K562 (cell line): Measurements from ENCODE around the gene TNFRSF13B. TPM values are rescaled to one million over a fixed set of nuclear protein-coding genes. Genes with fewer than 3 reads are reported as not detected.

Experiments
- ATAC-seq: fragments of 200-7000 bp; cut with Tn5 transposase; 3 replicates; pipeline ENCODE4 v1.9.1; 2020; ENCODE audit warnings: moderate library complexity
- BruUV-seq: library from RNA; stranded (reverse); fragments of 400-500 nt; replicated peaks from 2 replicates; lab custom pipeline; 2021; lab: Mats Ljungman, UMichigan
- CTCF ChIA-PET: fragments of 300-600 bp; formaldehyde crosslinking; extraction: SDS; loops from one replicate; lab custom pipeline; 2021; ENCODE audit warnings: low intra/inter-chr PET ratio; lab: Yijun Ruan, JAX
- POLR2A ChIA-PET: fragments of 300-600, 350-650 bp; sonication (Branson Sonifier 250); formaldehyde crosslinking; extraction: SDS; loops from one replicate; lab custom pipeline; 2021; ENCODE audit warnings: antibody characterized with exemption, inconsistent platforms; lab: Yijun Ruan, JAX
- DNase-seq, 4 experiments: peaks; one replicate each; pipeline versions ENCODE4 v3.0.0 to v3.0.0-alpha.2; 2011 to 2018; ENCODE audit warnings: low spot score in 3 of 4, mixed read lengths in 3 of 4; ENCODE audit errors: extremely low read depth in 1 of 4
- FAIRE-seq: peaks from 2 replicates; lab custom pipeline; 2011; peaks lifted over from hg19 to GRCh38; lab: Jason Lieb, UNC
- H2AFZ ChIP-seq: 2 replicates; pipeline ENCODE4 v1.6.0; 2011; ENCODE audit warnings: low read depth, low read length, control low read depth, inconsistent platforms
- H3K27ac ChIP-seq: fragments of 200-600 bp; 3 replicates; pipeline ENCODE4 v1.8.0; 2011; ENCODE audit warnings: low read depth, mild to moderate bottlenecking, control low read depth, inconsistent platforms, low read length, moderate library complexity, mixed read lengths; ENCODE audit errors: extremely low read depth
- H3K27me3 ChIP-seq, 2 experiments: fragments of 300-600 bp in 1 of 2; 2 replicates in 1 of 2; 3 replicates in 1 of 2; pipeline versions ENCODE4 v1.6.0 to v1.8.0; 2011; ENCODE audit warnings: inconsistent platforms in 2 of 2, low read length in 2 of 2, mild to moderate bottlenecking in 1 of 2, mixed read lengths in 1 of 2, moderate library complexity in 1 of 2; ENCODE audit not compliant: control insufficient read depth in 2 of 2, insufficient read depth in 2 of 2
- H3K36me3 ChIP-seq: fragments of 300-600 bp; 3 replicates; pipeline ENCODE4 v1.8.0; 2011; ENCODE audit warnings: mild to moderate bottlenecking, low read length, inconsistent platforms; ENCODE audit not compliant: control insufficient read depth, insufficient read depth
- H3K4me1 ChIP-seq, 2 experiments: fragments of 200-600 bp in 1 of 2; replicated peaks in 1 of 2; 2 replicates in 1 of 2; 3 replicates in 1 of 2; pipeline versions ENCODE4 v1.5.1 to v1.8.0; 2011; ENCODE audit warnings: inconsistent platforms in 2 of 2, low read length in 2 of 2, mild to moderate bottlenecking in 1 of 2, mixed read lengths in 1 of 2, moderate library complexity in 1 of 2; ENCODE audit not compliant: control insufficient read depth in 2 of 2, insufficient read depth in 2 of 2
- H3K4me2 ChIP-seq: 2 replicates; pipeline ENCODE4 v1.6.1; 2011; ENCODE audit warnings: low read length, control low read depth, inconsistent platforms, mixed read lengths; ENCODE audit not compliant: insufficient read depth
- H3K4me3 ChIP-seq: fragments of 200-600 bp; sonication (generic), shearing (Covaris generic); 2 replicates; pipeline ENCODE4 v1.5.1; 2016; ENCODE audit warnings: control low read depth, inconsistent platforms
- H3K79me2 ChIP-seq: fragments of 200-600 bp; 3 replicates; pipeline ENCODE4 v1.8.0; 2011; ENCODE audit warnings: low read length, inconsistent platforms; ENCODE audit not compliant: control insufficient read depth, insufficient read depth
- H3K9ac ChIP-seq, 2 experiments: 2 replicates each; pipeline versions ENCODE4 v1.6.0 to v1.6.1; 2011; ENCODE audit warnings: low read depth in 2 of 2, low read length in 2 of 2, control low read depth in 1 of 2, inconsistent platforms in 1 of 2, mild to moderate bottlenecking in 1 of 2, mixed read lengths in 1 of 2; ENCODE audit not compliant: insufficient read depth in 1 of 2
- H3K9me1 ChIP-seq: one replicate; pipeline ENCODE4 v1.6.0; 2011; ENCODE audit warnings: inconsistent platforms, mild to moderate bottlenecking, low read length, moderate library complexity; ENCODE audit not compliant: control insufficient read depth, insufficient read depth
- H3K9me3 ChIP-seq: replicated peaks from 2 replicates; pipeline ENCODE4 v1.5.1; 2011; ENCODE audit warnings: low read depth, low read length, inconsistent platforms; ENCODE audit not compliant: control insufficient read depth, insufficient read depth
- H4K20me1 ChIP-seq: replicated peaks from 2 replicates; pipeline ENCODE4 v1.6.1; 2011; ENCODE audit warnings: low read length, inconsistent platforms, mixed read lengths; ENCODE audit not compliant: control insufficient read depth, insufficient read depth
- CBX5 ChIP-seq: IDR thresholded peaks from 2 replicates; pipeline ENCODE4 v1.6.1; 2014; ENCODE audit warnings: low read depth, borderline replicate concordance
- CHAMP1 ChIP-seq: fragments of 450-650 bp; IDR thresholded peaks from 2 replicates; pipeline ENCODE4 v1.6.1; 2016; ENCODE audit warnings: mild to moderate bottlenecking
- MCM2 ChIP-seq: fragments of 450-650 bp; IDR thresholded peaks from 2 replicates; pipeline ENCODE4 v1.6.1; 2017; ENCODE audit warnings: low read depth, mild to moderate bottlenecking
- MEIS2 ChIP-seq: fragments of 450-650 bp; IDR thresholded peaks from 2 replicates; pipeline ENCODE4 v1.6.1; 2014; ENCODE audit warnings: mild to moderate bottlenecking; ENCODE audit not compliant: partially characterized antibody
- NFIC ChIP-seq: fragments of 450-650 bp; IDR thresholded peaks from 2 replicates; pipeline ENCODE4 v1.6.1; 2017; ENCODE audit warnings: mild to moderate bottlenecking, inconsistent platforms
- SNAPC5 ChIP-seq: fragments of 250-450 bp; sonication (Bioruptor Pico); IDR thresholded peaks from 2 replicates; pipeline ENCODE4 v1.8.0; 2021; ENCODE audit warnings: moderate library complexity, mild to moderate bottlenecking, inconsistent platforms
- ZBED1 ChIP-seq: IDR thresholded peaks from 2 replicates; pipeline ENCODE4 v1.6.1; 2014
- ZBTB26 ChIP-seq: fragments of 450-650 bp; formaldehyde crosslinking; IDR thresholded peaks from 2 replicates; pipeline ENCODE4 v1.4.0; 2022; ENCODE audit warnings: missing genetic modification characterization
- ZKSCAN1 ChIP-seq: fragments of 150-350 bp; IDR thresholded peaks from 2 replicates; pipeline ENCODE4 v1.6.1; 2016; ENCODE audit warnings: low read depth, low read length
- ZNF407 ChIP-seq: fragments of 450-650 bp; IDR thresholded peaks from 2 replicates; pipeline ENCODE4 v1.6.1; 2016; ENCODE audit warnings: low read depth
- WGBS: fragments of 100-300 bp; shearing (Covaris generic); methylation state at CpG from one replicate; pipeline ENCODE4 v1.1.6; 2016; ENCODE audit warnings: low coverage, mixed read lengths; ENCODE audit not compliant: insufficient coverage; ENCODE audit errors: missing lambda C conversion rate; 5-methylcytosine and 5-hydroxymethylcytosine counted together
- in situ Hi-C: fragments of 300-500 bp; cut with MboI; formaldehyde crosslinking; loops from 4 replicates; pipeline ENCODE4 v1.15.0; 2018; ENCODE audit warnings: inconsistent platforms, mixed read lengths
- intact Hi-C: fragments of 100-400 bp; cut with micrococcal nuclease; formaldehyde crosslinking; loops from 2 replicates; pipeline ENCODE4 v1.14.2; 2022
- polyA plus RNA-seq, 8 experiments: library from polyadenylated mRNA; depleted of rRNA in 4 of 8; stranded (reverse) in 5 of 8; unstranded in 3 of 8; fragments of >200 nt; fragmentation: Nextera tagmentation in 2 of 8; fragmentation: Illumina TruSeq in 1 of 8; extraction: Ambion mirVana in 2 of 8; extraction: Trizol in 1 of 8; gene quantifications; 2 replicates each; pipeline versions ENCODE4 v1.2.1 to v1.2.3, GENCODE V29; 2011 to 2014; ENCODE audit warnings: inconsistent platforms in 1 of 8, missing spikeins in 1 of 8
- total RNA-seq, 7 experiments: library from RNA; depleted of rRNA in 6 of 7; stranded (reverse); fragments of >200 nt in 6 of 7; fragmentation: Illumina TruSeq in 2 of 7; extraction: Trizol in 2 of 7; gene quantifications; 2 replicates each; pipeline versions ENCODE4 v1.2.1 to v1.2.3, GENCODE V29; 2011 to 2021; ENCODE audit warnings: low replicate concordance in 1 of 7

Gene TNFRSF13B
- total and polyA plus RNA-seq, 9 of the 15 experiments (the other 6 are each of a cell fraction or from before 2014, with no cell fraction given): not detected

- in situ Hi-C loops: no loop called here
- H3K9ac ChIP-seq: no peak overlapping the region
- TF ChIP-seq SNAPC5 (CRISPR knock-in tag) (no peak), MEIS2 (no peak), ZBTB26 (CRISPR knock-in tag) (no peak), ZKSCAN1 (no peak), CBX5 (no peak), MCM2 (no peak), ZBED1 (no peak), ZNF407 (no peak), CHAMP1 (no peak), NFIC (no peak)
Measured at GRCh38 chr17:16953841-16954240, 18.1 kb downstream of the TNFRSF13B start.

More at GRCh38 chr17:16953841-16954240, 18.1 kb downstream of the TNFRSF13B start:
- 1% methylated on average over 9 of the region's 9 CpGs for WGBS
- POLR2A ChIA-PET: no interaction called here
- Histone ChIP-seq H3K9me3 (no peaks in the 10 kb centered on the region), H3K79me2 (no peaks in the 10 kb centered on the region), H3K4me2 (no peak overlapping the region), H2AFZ (no peak overlapping the region), H3K9me1 (no peaks in the 10 kb centered on the region), H3K27me3 (peaks cover 4 to 27% of the 10 kb centered on the region in 2 experiments; a peak in 4 of 5 replicates), H3K4me1 (no peaks in the 10 kb centered on the region), H3K4me3 (no peak overlapping the region), H3K36me3 (no peaks in the 10 kb centered on the region), H4K20me1 (no peaks in the 10 kb centered on the region), H3K27ac (no peak overlapping the region)
- no peak for DNase-seq
- ATAC-seq: no peak
- no TSS peak for BruUV-seq
- FAIRE-seq: no peak
- CTCF ChIA-PET: no interaction called here
- intact Hi-C loops: no loop called here
